ENCODE data around the gene ST6GALNAC5.
"Not testable (repeated sequence)": the region's sequence is repeated elsewhere in the genome, so short reads cannot be mapped to it uniquely, and the experiment has no call there.

The ST6GALNAC5 gene

GRCh38 chr1:76868154-76868882 lies 1.0 kb downstream of the ST6GALNAC5 start:
- DNase-seq (ENCODE audit: low spot score) = peak; percentile 39

- DNase-seq (ENCODE audit: low spot score) = no peak
Measured at GRCh38 chr1:76868916-76869315, 1.6 kb downstream of the ST6GALNAC5 start.

- no peak for DNase-seq (ENCODE audit: low spot score)
Measured at GRCh38 chr1:76870037-76870436, 2.8 kb downstream of the ST6GALNAC5 start.

GRCh38 chr1:76871355-76871974 lies 4.2 kb downstream of the ST6GALNAC5 start:
- DNase-seq (ENCODE audit: low spot score) = no peak

- no peak for DNase-seq (ENCODE audit: low spot score)
Measured at GRCh38 chr1:76872944-76873343, 5.7 kb downstream of the ST6GALNAC5 start.

GRCh38 chr1:76876655-76877395 lies 9.5 kb downstream of the ST6GALNAC5 start:
- no peak for DNase-seq (ENCODE audit: low spot score)

- not testable (repeated sequence) for DNase-seq (ENCODE audit: low spot score)
Measured at GRCh38 chr1:76879014-76879413, 11.7 kb downstream of the ST6GALNAC5 start.

- no peak for DNase-seq (ENCODE audit: low spot score)
Measured at GRCh38 chr1:76881762-76882161, 14.5 kb downstream of the ST6GALNAC5 start.

- no peak for DNase-seq (ENCODE audit: low spot score)
Measured at GRCh38 chr1:76891931-76892622, 24.8 kb downstream of the ST6GALNAC5 start.

- DNase-seq (ENCODE audit: low spot score) = no peak
Measured at GRCh38 chr1:76892675-76893074, 25.4 kb downstream of the ST6GALNAC5 start.

- peak; percentile 32 for DNase-seq (ENCODE audit: low spot score)
Measured at GRCh38 chr1:76901158-76901767, 34.0 kb downstream of the ST6GALNAC5 start.

GRCh38 chr1:76905876-76906595 lies 38.8 kb downstream of the ST6GALNAC5 start:
- no peak for DNase-seq (ENCODE audit: low spot score)

GRCh38 chr1:76909311-76909710 lies 42.0 kb downstream of the ST6GALNAC5 start:
- DNase-seq (ENCODE audit: low spot score) = no peak

GRCh38 chr1:76919085-76919484 lies 51.8 kb downstream of the ST6GALNAC5 start:
- no peak for DNase-seq (ENCODE audit: low spot score)

GRCh38 chr1:76921590-76921989 lies 54.3 kb downstream of the ST6GALNAC5 start:
- DNase-seq (ENCODE audit: low spot score) = no peak

GRCh38 chr1:76925825-76926224 lies 58.5 kb downstream of the ST6GALNAC5 start:
- no peak for DNase-seq (ENCODE audit: low spot score)

- DNase-seq (ENCODE audit: low spot score) = no peak
Measured at GRCh38 chr1:76928522-76928921, 61.2 kb downstream of the ST6GALNAC5 start.

- DNase-seq (ENCODE audit: low spot score) = no peak
Measured at GRCh38 chr1:76929136-76929535, 61.9 kb downstream of the ST6GALNAC5 start.

GRCh38 chr1:76933847-76934815 lies 66.9 kb downstream of the ST6GALNAC5 start:
- DNase-seq (ENCODE audit: low spot score) = no peak

GRCh38 chr1:76938304-76938703 lies 71.0 kb downstream of the ST6GALNAC5 start:
- no peak for DNase-seq (ENCODE audit: low spot score)
